ENCODE data around the gene TSGA10IP. TPM values are rescaled to one million over a fixed set of nuclear protein-coding genes. Genes with fewer than 3 reads are reported as not detected.

The TSGA10IP gene
- total RNA-seq, 1 experiment from 2014 or later, result not detected

GRCh38 chr11:65925397-65925796 lies 19.9 kb upstream of the TSGA10IP start:
- Histone ChIP-seq H3K27me3 (ENCODE audit: insufficient read depth, low read depth) (no peaks in the 10 kb centered on the region), H2AFZ (no peak overlapping the region), H3K9me3 (ENCODE audit: insufficient read depth, low read depth) (no peaks in the 10 kb centered on the region), H4K20me1 (ENCODE audit: insufficient read depth) (no peaks in the 10 kb centered on the region), H3K36me3 (ENCODE audit: low read depth) (peaks cover 6% of the 10 kb centered on the region; the same call in 1 of the 2 replicates), H3F3A (ENCODE audit: insufficient read depth, low read depth) (peaks cover 20% of the 10 kb centered on the region; the same call in 1 of the 2 replicates), H3K27ac (no peak overlapping the region), H3K9me2 (ENCODE audit: insufficient read depth) (no peaks in the 10 kb centered on the region), H3K4me2 (no peak overlapping the region), H3K4me1 (replicated peaks; ENCODE audit: insufficient read depth) (peaks cover 6% of the 10 kb centered on the region), H3K79me2 (ENCODE audit: low read depth) (peaks cover 5% of the 10 kb centered on the region), H3K4me3 (no peak overlapping the region)
- TF ChIP-seq CTCF (conservative IDR thresholded peaks at IDR 0.05) (no peak), EZH2 (IDR thresholded peaks at IDR 0.05; ENCODE audit: low read depth) (no peak)
- DNase-seq, result no peak
- BruUV-seq (replicated peaks), result no TSS peak
- POLR2A ChIA-PET (ENCODE audit: unreplicated experiment), result interaction anchor here (0.5 kb wide), 1 partner anchor 11 kb away, joined by 11 read pairs; no protein-coding TSS in a partner anchor
- CTCF ChIA-PET, result no interaction called here
- intact Hi-C loops (cut with micrococcal nuclease; ENCODE audit: unreplicated experiment), result no loop called here

GRCh38 chr11:65927904-65928397 lies 17.3 kb upstream of the TSGA10IP start:
- ChIA-PET POLR2A (ENCODE audit: unreplicated experiment) (no interaction called here), CTCF (no interaction called here)
- Histone ChIP-seq H3F3A (ENCODE audit: insufficient read depth, low read depth) (peaks cover 18% of the 10 kb centered on the region; the same call in 1 of the 2 replicates), H3K4me1 (replicated peaks; ENCODE audit: insufficient read depth) (no peaks in the 10 kb centered on the region), H3K9me3 (ENCODE audit: insufficient read depth, low read depth) (no peaks in the 10 kb centered on the region), H3K4me3 (no peak overlapping the region), H3K79me2 (ENCODE audit: low read depth) (no peaks in the 10 kb centered on the region), H3K27me3 (ENCODE audit: insufficient read depth, low read depth) (no peaks in the 10 kb centered on the region), H3K27ac (no peak overlapping the region), H3K36me3 (ENCODE audit: low read depth) (no peaks in the 10 kb centered on the region), H3K4me2 (no peak overlapping the region), H4K20me1 (ENCODE audit: insufficient read depth) (no peaks in the 10 kb centered on the region), H2AFZ (no peak overlapping the region), H3K9me2 (ENCODE audit: insufficient read depth) (no peaks in the 10 kb centered on the region)
- intact Hi-C loops (cut with micrococcal nuclease; ENCODE audit: unreplicated experiment), result no loop called here
- no TSS peak for BruUV-seq (replicated peaks)
- no peak for DNase-seq
- TF ChIP-seq CTCF (conservative IDR thresholded peaks at IDR 0.05), result no peak
- no peak for TF ChIP-seq EZH2 (IDR thresholded peaks at IDR 0.05; ENCODE audit: low read depth)

DNA sequence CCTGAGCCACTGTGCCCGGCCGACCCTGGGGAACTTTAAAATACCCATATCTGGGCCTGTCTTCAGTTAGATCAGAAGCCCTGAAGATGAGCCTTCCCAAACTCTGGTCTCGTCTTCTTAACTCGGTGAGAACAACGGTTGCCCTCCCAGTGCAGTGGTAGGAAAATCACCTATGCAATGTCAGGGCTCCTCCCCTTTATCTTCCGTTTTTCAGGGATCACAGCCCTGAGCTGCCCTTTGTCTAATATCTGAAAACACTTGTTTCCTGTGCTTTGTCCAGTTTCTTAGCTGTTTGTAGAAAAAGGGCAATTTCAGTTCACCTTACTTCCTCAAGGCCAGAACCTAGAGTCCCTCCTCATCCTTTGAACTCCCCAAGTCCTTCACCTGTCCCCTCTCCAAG lies 16.6 kb upstream of the TSGA10IP start:
- POLR2A ChIA-PET (ENCODE audit: unreplicated experiment), result interaction anchor here (0.5 kb wide), 1 partner anchor 217 kb away, joined by 21 read pairs; no protein-coding TSS in a partner anchor
- CTCF ChIA-PET, result no interaction called here
- intact Hi-C loops (cut with micrococcal nuclease; ENCODE audit: unreplicated experiment), result no loop called here

More for the DNA sequence above, 16.6 kb upstream of the TSGA10IP start:
- no peak overlapping the region for H2AFZ ChIP-seq
- H3K79me2 ChIP-seq (ENCODE audit: low read depth), result no peaks in the 10 kb centered on the region
- no peaks in the 10 kb centered on the region for H3K4me1 ChIP-seq (replicated peaks; ENCODE audit: insufficient read depth)
- H3K9me3 ChIP-seq (ENCODE audit: insufficient read depth, low read depth), result no peaks in the 10 kb centered on the region
- peaks cover 18% of the 10 kb centered on the region; the same call in 1 of the 2 replicates for H3F3A ChIP-seq (ENCODE audit: insufficient read depth, low read depth)
- H3K9me2 ChIP-seq (ENCODE audit: insufficient read depth), result no peaks in the 10 kb centered on the region
- no peaks in the 10 kb centered on the region for H3K36me3 ChIP-seq (ENCODE audit: low read depth)
- H4K20me1 ChIP-seq (ENCODE audit: insufficient read depth), result no peaks in the 10 kb centered on the region
- H3K27ac ChIP-seq, result no peak overlapping the region
- no peak for DNase-seq
- H3K27me3 ChIP-seq (ENCODE audit: insufficient read depth, low read depth), result no peaks in the 10 kb centered on the region
- TF ChIP-seq EZH2 (IDR thresholded peaks at IDR 0.05; ENCODE audit: low read depth) (no peak), CTCF (conservative IDR thresholded peaks at IDR 0.05) (no peak)
- no peak overlapping the region for H3K4me2 ChIP-seq
- no peak overlapping the region for H3K4me3 ChIP-seq
- no TSS peak for BruUV-seq (replicated peaks)

All from PC-9 (cell line).